MCF 10A (cell line): ENCODE measurements around the gene STAG2. TPM values are rescaled to one million over a fixed set of nuclear protein-coding genes. Genes with fewer than 3 reads are reported as not detected.
"Not testable (repeated sequence)": the region's sequence is repeated elsewhere in the genome, so short reads cannot be mapped to it uniquely, and the experiment has no call there.

ENCODE experiments used
- BruUV-seq: library from RNA; stranded (reverse); fragments of 400-500 nt; replicated peaks from 2 replicates; lab custom pipeline; 2021; lab: Mats Ljungman, UMichigan
- CTCF ChIA-PET: fragments of 300-600 bp; sonication (Branson Sonifier 250); formaldehyde crosslinking; extraction: SDS; loops from one replicate; lab custom pipeline; 2021; ENCODE audit warnings: antibody characterized with exemption, inconsistent platforms; lab: Yijun Ruan, JAX
- POLR2A ChIA-PET: fragments of 300-600, 350-650 bp; sonication (Branson Sonifier 250); formaldehyde crosslinking; extraction: SDS; loops from one replicate; lab custom pipeline; 2020; ENCODE audit warnings: antibody characterized with exemption, inconsistent platforms; lab: Yijun Ruan, JAX
- DNase-seq: peaks from one replicate; pipeline ENCODE4 v3.0.0-alpha.2; 2018; ENCODE audit not compliant: unreplicated experiment
- H3K27ac Mint-ChIP-seq: one replicate; pipeline ENCODE4 v1.8.0; 2022; ENCODE audit warnings: mild to moderate bottlenecking, low read depth, mixed read lengths; ENCODE audit not compliant: unreplicated experiment
- H3K27me3 Mint-ChIP-seq: one replicate; pipeline ENCODE4 v1.8.0; 2022; ENCODE audit warnings: mixed read lengths; ENCODE audit not compliant: insufficient read depth, unreplicated experiment
- H3K36me3 Mint-ChIP-seq: one replicate; pipeline ENCODE4 v1.8.0; 2022; ENCODE audit warnings: mild to moderate bottlenecking, moderate library complexity, mixed read lengths; ENCODE audit not compliant: insufficient read depth, unreplicated experiment
- H3K4me1 Mint-ChIP-seq: one replicate; pipeline ENCODE4 v1.8.0; 2022; ENCODE audit warnings: mixed read lengths; ENCODE audit not compliant: insufficient read depth, unreplicated experiment
- H3K4me3 Mint-ChIP-seq: one replicate; pipeline ENCODE4 v1.8.0; 2022; ENCODE audit warnings: mild to moderate bottlenecking, moderate library complexity, mixed read lengths; ENCODE audit not compliant: unreplicated experiment
- H3K9me3 Mint-ChIP-seq: one replicate; pipeline ENCODE4 v1.8.0; 2022; ENCODE audit warnings: mixed read lengths; ENCODE audit not compliant: unreplicated experiment
- intact Hi-C: fragments of 100-400 bp; cut with micrococcal nuclease; formaldehyde crosslinking; loops from 2 replicates; pipeline ENCODE4 v1.14.1; 2022
- total RNA-seq: library from RNA; stranded (reverse); gene quantifications from 2 replicates; pipeline ENCODE4 v1.2.3, GENCODE V29; 2022
- TF ChIP-seq, protein P1 (sequence below): fragments of 200-600 bp; IDR thresholded peaks from one replicate; pipeline ENCODE4 v1.8.0; 2022; ENCODE audit warnings: antibody characterized with exemption, mild to moderate bottlenecking; ENCODE audit not compliant: unreplicated experiment

STAG2 gene
- total RNA-seq, 1 experiment from 2014 or later: 80.7 TPM

DNA sequence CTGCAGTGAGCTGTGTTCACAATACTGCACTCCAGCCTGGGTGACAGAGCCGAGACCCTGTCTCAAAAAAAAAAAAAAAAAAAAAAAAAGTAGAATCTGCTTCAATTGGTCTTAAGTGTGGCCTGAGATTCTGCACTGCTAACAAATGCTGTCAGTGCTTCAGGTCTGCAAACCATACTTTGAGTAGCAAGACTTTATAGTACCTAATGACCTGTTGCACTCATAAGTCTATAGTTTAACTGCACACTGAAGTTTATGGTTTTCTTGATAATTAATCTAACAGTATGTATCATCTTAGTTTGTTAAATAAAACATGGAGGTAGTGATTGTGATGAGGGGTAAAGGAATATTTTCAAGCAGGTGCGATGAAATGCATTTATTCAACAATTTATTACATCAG lies 135.6 kb downstream of the STAG2 start:
- no TSS peak for BruUV-seq
- DNase-seq: no peak
- Mint-ChIP-seq H3K4me1 (no peaks in the 10 kb centered on the region), H3K9me3 (no peaks in the 10 kb centered on the region), H3K4me3 (no peak overlapping the region), H3K36me3 (peaks cover 31% of the 10 kb centered on the region), H3K27me3 (no peaks in the 10 kb centered on the region), H3K27ac (no peak overlapping the region)
- intact Hi-C loops: loop anchor here (5.0 kb wide), 1 partner anchor 310 kb away; no protein-coding TSS in a partner anchor
- TF ChIP-seq, protein P1, sequence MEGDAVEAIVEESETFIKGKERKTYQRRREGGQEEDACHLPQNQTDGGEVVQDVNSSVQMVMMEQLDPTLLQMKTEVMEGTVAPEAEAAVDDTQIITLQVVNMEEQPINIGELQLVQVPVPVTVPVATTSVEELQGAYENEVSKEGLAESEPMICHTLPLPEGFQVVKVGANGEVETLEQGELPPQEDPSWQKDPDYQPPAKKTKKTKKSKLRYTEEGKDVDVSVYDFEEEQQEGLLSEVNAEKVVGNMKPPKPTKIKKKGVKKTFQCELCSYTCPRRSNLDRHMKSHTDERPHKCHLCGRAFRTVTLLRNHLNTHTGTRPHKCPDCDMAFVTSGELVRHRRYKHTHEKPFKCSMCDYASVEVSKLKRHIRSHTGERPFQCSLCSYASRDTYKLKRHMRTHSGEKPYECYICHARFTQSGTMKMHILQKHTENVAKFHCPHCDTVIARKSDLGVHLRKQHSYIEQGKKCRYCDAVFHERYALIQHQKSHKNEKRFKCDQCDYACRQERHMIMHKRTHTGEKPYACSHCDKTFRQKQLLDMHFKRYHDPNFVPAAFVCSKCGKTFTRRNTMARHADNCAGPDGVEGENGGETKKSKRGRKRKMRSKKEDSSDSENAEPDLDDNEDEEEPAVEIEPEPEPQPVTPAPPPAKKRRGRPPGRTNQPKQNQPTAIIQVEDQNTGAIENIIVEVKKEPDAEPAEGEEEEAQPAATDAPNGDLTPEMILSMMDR: no peak
- ChIA-PET CTCF (interaction anchor here (0.6 to 1.5 kb wide), 6 partner anchors 10 to 893 kb away, joined by 3 to 4 read pairs (median 3); no protein-coding TSS in a partner anchor), POLR2A (no interaction called here)

DNA sequence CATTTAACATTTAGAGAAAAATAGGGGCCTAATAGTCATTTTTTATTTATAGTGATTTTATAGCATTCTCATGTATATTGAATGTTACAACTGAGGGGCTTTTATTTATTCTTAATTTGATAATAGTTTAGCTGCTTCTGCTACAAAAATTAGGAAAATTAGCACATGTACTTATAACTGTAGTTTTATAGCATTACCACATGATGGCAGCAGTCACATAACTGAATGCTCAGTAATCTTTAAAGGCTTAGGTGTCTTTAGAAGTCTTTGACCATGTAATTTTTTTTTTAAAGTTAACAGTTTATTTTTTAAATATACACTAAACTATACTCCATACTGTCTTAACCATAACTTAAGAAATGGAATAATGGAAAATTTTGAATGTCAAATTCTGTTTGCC lies 136.6 kb downstream of the STAG2 start:
- Mint-ChIP-seq H3K4me3 (no peak overlapping the region), H3K27me3 (no peaks in the 10 kb centered on the region), H3K9me3 (no peaks in the 10 kb centered on the region), H3K27ac (no peak overlapping the region), H3K4me1 (no peaks in the 10 kb centered on the region), H3K36me3 (peaks cover 33% of the 10 kb centered on the region)
- intact Hi-C loops: loop anchor here (5.0 kb wide), 1 partner anchor 309 kb away; no protein-coding TSS in a partner anchor
- TF ChIP-seq, protein P1: peak; percentile 54
- BruUV-seq: no TSS peak
- peak; percentile 16 for DNase-seq
- POLR2A ChIA-PET: no interaction called here
- CTCF ChIA-PET: interaction anchor here (0.6 to 1.5 kb wide), 3 partner anchors 13 to 25 kb away, joined by 3 to 4 read pairs (median 3); no protein-coding TSS in a partner anchor

DNA sequence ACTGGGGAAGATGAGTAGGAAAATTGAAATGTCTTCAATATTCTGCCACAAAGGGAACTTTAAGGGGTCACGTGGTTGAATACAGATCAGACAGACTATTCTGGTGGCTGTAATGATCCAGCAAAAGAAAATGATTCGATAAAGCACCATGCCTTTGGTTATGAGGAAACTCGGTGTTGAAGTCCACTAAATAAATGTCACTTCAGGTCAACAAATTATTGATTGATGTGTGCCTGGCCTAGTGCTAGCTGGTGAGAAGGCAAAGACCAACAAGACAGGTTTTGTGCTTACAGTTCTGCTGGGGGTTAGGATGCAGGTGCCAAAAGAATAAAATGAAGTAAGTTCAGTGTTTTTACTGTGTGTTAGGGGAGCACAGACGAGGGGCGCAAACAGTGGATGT lies 142.5 kb downstream of the STAG2 start:
- BruUV-seq: no TSS peak
- H3K9me3 Mint-ChIP-seq: no peaks in the 10 kb centered on the region
- H3K4me1 Mint-ChIP-seq: no peaks in the 10 kb centered on the region
- TF ChIP-seq, protein P1: no peak
- H3K36me3 Mint-ChIP-seq: peaks cover 17% of the 10 kb centered on the region
- H3K27ac Mint-ChIP-seq: no peak overlapping the region
- intact Hi-C loops: no loop called here
- ChIA-PET POLR2A (no interaction called here), CTCF (no interaction called here)
- no peak overlapping the region for H3K4me3 Mint-ChIP-seq
- DNase-seq: no peak
- no peaks in the 10 kb centered on the region for H3K27me3 Mint-ChIP-seq

DNA sequence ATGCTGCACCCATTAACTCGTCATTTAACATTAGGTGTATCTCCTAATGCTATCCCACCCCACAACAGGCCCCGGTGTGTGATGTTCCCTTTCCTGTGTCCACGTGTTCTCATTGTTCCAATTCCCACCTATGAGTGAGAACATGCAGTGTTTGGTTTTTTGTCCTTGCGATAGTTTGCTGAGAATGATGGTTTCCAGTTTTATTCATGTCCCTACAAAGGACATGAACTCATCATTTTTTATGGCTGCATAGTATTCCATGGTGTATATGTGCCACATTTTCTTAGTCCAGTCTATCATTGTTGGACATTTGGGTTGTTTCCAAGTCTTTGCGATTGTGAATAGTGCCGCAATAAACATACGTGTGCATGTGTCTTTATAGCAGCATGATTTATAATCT lies 143.0 kb downstream of the STAG2 start:
- H3K9me3 Mint-ChIP-seq, H3K27ac Mint-ChIP-seq, CTCF ChIA-PET, BruUV-seq, H3K27me3 Mint-ChIP-seq, DNase-seq, intact Hi-C loops, H3K4me1 Mint-ChIP-seq, H3K4me3 Mint-ChIP-seq, POLR2A ChIA-PET: not testable (repeated sequence)
- peaks cover 17% of the 10 kb centered on the region for H3K36me3 Mint-ChIP-seq
